ENCODE measurements around the gene CPNE5.

CPNE5 gene

DNA sequence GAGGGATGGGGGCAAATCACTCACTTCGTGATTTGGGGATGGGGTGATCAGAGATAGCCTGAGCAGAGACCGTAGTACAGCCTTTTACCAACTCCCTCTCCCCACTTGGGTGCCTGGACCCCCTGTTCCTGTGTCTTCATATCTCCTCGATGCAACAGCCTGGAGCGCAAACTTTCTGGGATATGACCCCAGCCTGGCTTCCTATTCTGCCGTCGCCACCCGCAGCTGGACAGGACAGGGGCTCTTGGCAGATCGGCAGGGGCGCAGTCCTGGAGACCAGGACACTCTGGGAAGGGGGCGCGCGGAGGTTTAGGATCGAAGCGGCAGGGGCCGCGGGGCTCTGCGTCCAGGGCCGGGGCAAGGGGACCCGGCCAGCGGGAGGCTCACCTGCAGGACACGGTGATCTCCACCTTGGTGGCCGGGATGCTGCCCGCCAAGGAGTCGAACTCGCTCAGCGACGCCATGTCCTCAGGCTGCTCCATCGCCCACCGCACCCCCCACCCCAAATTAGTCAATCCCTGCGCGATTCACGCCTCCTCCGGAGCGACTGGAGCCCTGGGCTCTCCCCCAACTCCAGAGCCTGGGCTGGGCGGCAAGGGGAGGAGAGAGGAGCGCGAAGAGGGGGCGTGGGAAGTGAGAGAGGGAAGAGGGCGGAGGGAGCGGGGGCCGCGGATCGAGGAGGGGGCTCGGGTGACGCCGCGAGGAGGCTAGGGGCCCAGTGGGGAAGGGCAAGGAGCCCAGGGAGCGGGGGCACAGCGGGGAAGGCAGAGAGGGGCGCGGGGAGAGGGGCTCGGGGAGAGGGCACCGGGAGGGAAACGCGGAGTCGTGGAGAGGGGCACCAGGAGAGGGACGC, at the start of gene CPNE5:
TSS of gene CPNE5 (minus strand) at position 549 of the 853 bp plus-strand sequence. CDS start at position 482, 67 bp downstream.
- TF ChIP-seq, protein P1, sequence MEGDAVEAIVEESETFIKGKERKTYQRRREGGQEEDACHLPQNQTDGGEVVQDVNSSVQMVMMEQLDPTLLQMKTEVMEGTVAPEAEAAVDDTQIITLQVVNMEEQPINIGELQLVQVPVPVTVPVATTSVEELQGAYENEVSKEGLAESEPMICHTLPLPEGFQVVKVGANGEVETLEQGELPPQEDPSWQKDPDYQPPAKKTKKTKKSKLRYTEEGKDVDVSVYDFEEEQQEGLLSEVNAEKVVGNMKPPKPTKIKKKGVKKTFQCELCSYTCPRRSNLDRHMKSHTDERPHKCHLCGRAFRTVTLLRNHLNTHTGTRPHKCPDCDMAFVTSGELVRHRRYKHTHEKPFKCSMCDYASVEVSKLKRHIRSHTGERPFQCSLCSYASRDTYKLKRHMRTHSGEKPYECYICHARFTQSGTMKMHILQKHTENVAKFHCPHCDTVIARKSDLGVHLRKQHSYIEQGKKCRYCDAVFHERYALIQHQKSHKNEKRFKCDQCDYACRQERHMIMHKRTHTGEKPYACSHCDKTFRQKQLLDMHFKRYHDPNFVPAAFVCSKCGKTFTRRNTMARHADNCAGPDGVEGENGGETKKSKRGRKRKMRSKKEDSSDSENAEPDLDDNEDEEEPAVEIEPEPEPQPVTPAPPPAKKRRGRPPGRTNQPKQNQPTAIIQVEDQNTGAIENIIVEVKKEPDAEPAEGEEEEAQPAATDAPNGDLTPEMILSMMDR (IDR thresholded peaks at IDR 0.05; ENCODE audit: control insufficient read depth, extremely low read depth, insufficient read depth) = no peak
- no peak for DNase-seq (ENCODE audit: low read depth)
- peak within 1 kb of the TSS; percentile 33 for H3K4me3 ChIP-seq (ENCODE audit: low read depth, low read length)

DNA sequence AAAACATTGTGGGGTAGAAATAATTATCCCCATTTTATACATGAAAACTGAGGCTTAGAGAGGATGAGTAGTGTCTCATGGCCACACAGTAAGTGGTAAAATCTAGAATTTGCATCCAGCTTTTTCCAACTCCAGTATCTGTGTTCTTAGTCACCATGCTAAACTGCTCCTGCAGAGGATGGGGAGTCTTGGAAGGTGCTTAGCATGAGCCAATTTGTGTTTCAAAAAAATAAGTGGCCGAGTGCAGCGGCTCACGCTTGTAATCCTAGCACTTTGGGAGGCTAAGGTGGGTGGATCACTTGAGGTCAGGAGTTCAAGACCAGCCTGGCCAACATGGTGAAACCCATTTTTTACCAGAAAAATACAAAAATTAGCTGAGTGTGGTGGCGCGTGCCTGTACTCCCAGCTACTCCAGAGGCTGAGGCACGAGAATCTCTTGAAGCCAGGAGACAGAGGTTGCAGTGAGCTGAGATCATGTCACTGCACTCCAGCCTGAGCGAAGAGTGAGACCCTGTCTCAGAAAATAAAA, 48.9 kb upstream of the CPNE5 start:
- DNase-seq (ENCODE audit: low read depth) = no peak
- no peak overlapping the region for H3K4me3 ChIP-seq (ENCODE audit: low read depth, low read length)
- TF ChIP-seq, protein P1 (IDR thresholded peaks at IDR 0.05; ENCODE audit: control insufficient read depth, extremely low read depth, insufficient read depth) = no peak

DNA sequence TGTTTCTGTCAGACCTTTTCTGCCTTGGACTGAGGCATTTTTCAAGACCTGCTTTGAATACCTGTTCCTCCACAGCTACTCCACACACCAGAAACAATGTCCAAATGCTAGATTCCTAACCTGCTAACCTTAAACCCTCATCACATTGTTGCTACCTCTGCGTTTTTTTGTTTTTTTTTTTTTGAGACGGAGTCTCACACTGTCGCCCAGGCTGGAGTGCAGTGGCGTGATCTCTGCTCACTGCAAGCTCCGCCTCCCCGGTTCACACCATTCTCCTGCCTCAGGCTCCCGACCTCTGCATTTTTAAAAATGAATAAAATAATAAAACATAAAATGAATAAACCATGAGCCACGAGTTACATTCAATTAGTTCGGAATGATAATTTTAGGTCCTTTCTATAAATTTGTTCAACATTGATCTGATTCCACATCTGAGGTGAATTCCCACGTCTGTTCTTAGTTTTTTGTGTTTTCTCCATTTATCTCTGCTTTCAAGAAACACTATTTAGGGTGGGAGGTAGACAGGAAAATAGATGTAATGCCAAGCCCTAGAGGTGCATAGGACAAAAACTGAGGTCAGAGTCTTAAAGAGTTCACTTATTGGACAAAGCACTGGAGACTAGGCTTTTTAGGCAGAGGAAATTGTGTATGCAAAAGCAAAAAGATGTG, 47.8 kb upstream of the CPNE5 start:
- no peak for DNase-seq (ENCODE audit: low read depth)
- TF ChIP-seq, protein P1 (IDR thresholded peaks at IDR 0.05; ENCODE audit: control insufficient read depth, extremely low read depth, insufficient read depth) = no peak
- H3K4me3 ChIP-seq (ENCODE audit: low read depth, low read length) = peak overlapping the region; percentile 95

DNA sequence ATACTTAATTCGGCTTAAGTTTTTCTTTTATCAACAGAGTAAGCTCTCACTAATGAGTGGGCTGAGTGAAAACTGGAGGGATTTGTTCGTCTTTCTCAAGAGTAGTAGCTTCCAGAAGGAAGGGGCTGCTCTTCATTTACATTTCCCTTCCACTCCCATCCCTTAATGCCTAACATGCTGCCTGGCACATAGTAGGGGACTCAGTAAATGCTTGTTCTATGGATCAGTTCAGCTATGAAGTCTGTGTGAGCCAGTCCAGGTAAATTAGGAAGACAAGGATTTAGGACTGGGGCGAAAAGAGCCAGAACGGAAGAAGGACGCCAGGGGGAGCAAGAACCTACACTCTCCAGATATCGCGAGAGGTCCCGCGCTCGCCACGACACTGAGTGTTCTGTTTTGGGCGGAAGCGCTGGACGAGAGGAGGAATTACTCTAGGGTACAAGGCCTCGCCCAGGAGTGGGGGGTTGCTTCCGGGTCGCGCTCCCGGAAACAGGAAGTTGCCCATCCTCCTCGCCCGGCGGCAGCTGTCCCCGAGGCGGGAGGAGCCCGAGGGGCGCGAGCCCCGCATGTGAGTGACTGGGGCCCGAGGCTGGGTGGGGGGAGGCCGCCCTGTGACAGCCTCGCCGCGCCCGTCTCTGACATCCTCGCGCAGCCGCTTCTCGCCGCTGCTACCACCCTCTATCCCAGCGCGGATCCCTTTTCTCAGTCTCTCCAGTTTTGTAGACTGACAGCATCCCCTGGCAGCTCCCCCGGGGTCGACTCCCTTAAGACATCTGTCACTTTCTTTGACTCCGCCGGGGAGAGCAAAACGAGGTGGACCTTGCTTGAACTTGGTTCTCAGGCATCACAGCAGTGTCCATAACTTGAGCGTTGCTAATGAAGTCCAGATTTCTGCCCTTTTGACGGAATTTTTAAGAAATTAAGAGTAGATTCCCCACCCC, 46.5 kb upstream of the CPNE5 start, which contains the start of gene C6orf89:
TSS of gene C6orf89 (plus strand) at position 492 of the 941 bp plus-strand sequence. CDS start 13,493 bp downstream, outside the sequence.
- peak; percentile 91 for DNase-seq (ENCODE audit: low read depth)
- peak within 1 kb of the TSS; percentile 95 for H3K4me3 ChIP-seq (ENCODE audit: low read depth, low read length)
- TF ChIP-seq, protein P1 (IDR thresholded peaks at IDR 0.05; ENCODE audit: control insufficient read depth, extremely low read depth, insufficient read depth) = peak; percentile 86

DNA sequence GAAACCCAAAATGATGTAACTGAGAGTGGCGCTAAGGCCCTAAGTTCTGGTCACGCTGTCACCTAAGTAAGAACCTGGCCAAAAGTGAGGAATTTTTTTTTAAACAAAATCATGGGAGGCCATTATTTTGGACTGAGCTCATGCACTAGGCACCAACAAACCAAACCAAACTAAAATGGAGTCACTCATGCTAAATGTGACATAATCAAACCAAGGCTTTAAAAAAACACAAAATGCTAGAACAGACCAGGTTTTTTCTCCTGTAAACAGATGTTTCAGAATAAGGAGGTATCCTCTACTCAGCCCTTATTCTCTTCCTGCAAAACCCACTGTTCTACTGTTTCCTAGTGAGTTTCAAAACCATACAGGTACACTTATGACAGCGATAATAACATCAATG, 45.4 kb upstream of the CPNE5 start:
- TF ChIP-seq, protein P1 (IDR thresholded peaks at IDR 0.05; ENCODE audit: control insufficient read depth, extremely low read depth, insufficient read depth) = no peak
- no peak for DNase-seq (ENCODE audit: low read depth)
- no peak overlapping the region for H3K4me3 ChIP-seq (ENCODE audit: low read depth, low read length)

DNA sequence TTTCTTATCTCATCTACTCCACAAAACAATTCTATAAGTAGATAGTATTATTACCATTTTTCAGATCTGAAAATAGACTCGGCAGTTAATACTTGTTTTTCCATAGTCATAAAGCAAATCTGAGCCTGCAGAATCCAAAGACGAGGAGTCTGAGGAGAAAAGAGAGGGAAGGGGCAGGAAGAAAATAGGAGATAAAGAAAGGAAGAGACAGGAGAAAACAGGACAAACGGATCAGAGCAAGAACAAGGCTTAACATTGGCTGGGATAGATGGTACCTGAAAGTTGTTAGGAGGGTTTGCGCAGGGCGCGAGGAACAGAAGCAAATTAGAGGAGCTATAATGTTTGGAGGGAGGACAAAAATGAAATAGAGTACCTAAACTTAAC, 36.0 kb upstream of the CPNE5 start:
- TF ChIP-seq, protein P1 (IDR thresholded peaks at IDR 0.05; ENCODE audit: control insufficient read depth, extremely low read depth, insufficient read depth) = no peak
- no peak for DNase-seq (ENCODE audit: low read depth)
- peak overlapping the region; percentile 90 for H3K4me3 ChIP-seq (ENCODE audit: low read depth, low read length)

All from LNCaP clone FGC (cell line).